IMR-90 (cell line): Measurements from ENCODE around the gene EXOC6B. TPM values are rescaled to one million over a fixed set of nuclear protein-coding genes. Genes with fewer than 3 reads are reported as not detected.
"Not testable (repeated sequence)": the region's sequence is repeated elsewhere in the genome, so short reads cannot be mapped to it uniquely, and the experiment has no call there.

Experiments used
- ATAC-seq: fragments of 200-7000 bp; cut with Tn5 transposase; 2 replicates; pipeline ENCODE4 v1.9.1; 2020; ENCODE audit warnings: low read depth, mild to moderate bottlenecking, moderate library complexity
- BruUV-seq: library from RNA; stranded (reverse); fragments of 400-500 nt; replicated peaks from 2 replicates; lab custom pipeline; 2021; lab: Mats Ljungman, UMichigan
- CTCF ChIA-PET: fragments of 300-600 bp; formaldehyde crosslinking; extraction: SDS; loops from one replicate; lab custom pipeline; 2021; ENCODE audit warnings: antibody characterized with exemption; lab: Yijun Ruan, JAX
- POLR2A ChIA-PET: fragments of 300-600 bp; sonication (Branson Sonifier 250); formaldehyde crosslinking; loops from one replicate; lab custom pipeline; 2022; ENCODE audit warnings: antibody characterized with exemption; ENCODE audit not compliant: unreplicated experiment; lab: Charles Lee
- DNase-seq: peaks from one replicate; pipeline ENCODE4 v3.0.0; 2013
- H2AFZ ChIP-seq: replicated peaks from 2 replicates; pipeline ENCODE3; 2013; ENCODE audit warnings: low read length, mild to moderate bottlenecking; ENCODE audit not compliant: poor library complexity
- H2AK5ac ChIP-seq: 2 replicates; pipeline ENCODE4 v1.6.1; 2013; ENCODE audit warnings: low read depth, low read length, inconsistent platforms
- H2AK9ac ChIP-seq: replicated peaks from 2 replicates; pipeline ENCODE3; 2013; ENCODE audit warnings: mild to moderate bottlenecking, low read depth, low read length, moderate library complexity; ENCODE audit not compliant: poor library complexity
- H2BK120ac ChIP-seq: 2 replicates; pipeline ENCODE4 v1.6.1; 2013; ENCODE audit warnings: low read depth, low read length, inconsistent platforms
- H2BK15ac ChIP-seq: 3 replicates; pipeline ENCODE4 v1.6.1; 2013; ENCODE audit warnings: low read depth, low read length, inconsistent platforms
- H2BK20ac ChIP-seq: 2 replicates; pipeline ENCODE4 v1.6.1; 2013; ENCODE audit warnings: low read depth, mild to moderate bottlenecking, inconsistent platforms, low read length, moderate library complexity
- H2BK5ac ChIP-seq: 2 replicates; pipeline ENCODE4 v1.6.1; 2013; ENCODE audit warnings: mild to moderate bottlenecking, low read depth, low read length, inconsistent platforms; ENCODE audit not compliant: poor library complexity, severe bottlenecking
- H3K14ac ChIP-seq: replicated peaks from 2 replicates; pipeline ENCODE4 v1.6.1; 2013; ENCODE audit warnings: low read depth, low read length, inconsistent platforms
- H3K18ac ChIP-seq: 2 replicates; pipeline ENCODE4 v1.6.1; 2013; ENCODE audit warnings: low read depth, low read length, control low read depth
- H3K23ac ChIP-seq: 2 replicates; pipeline ENCODE4 v1.6.1; 2013; ENCODE audit warnings: low read depth, low read length, inconsistent platforms
- H3K27ac ChIP-seq: 2 replicates; pipeline ENCODE4 v1.5.1; 2013; ENCODE audit warnings: mild to moderate bottlenecking, control low read depth, low read length; ENCODE audit not compliant: insufficient read depth
- H3K27me3 ChIP-seq: 2 replicates; pipeline ENCODE4 v1.6.1; 2013; ENCODE audit warnings: low read length; ENCODE audit not compliant: control insufficient read depth, insufficient read depth
- H3K36me3 ChIP-seq: 2 replicates; pipeline ENCODE4 v1.6.1; 2013; ENCODE audit warnings: low read length, mixed read lengths; ENCODE audit not compliant: control insufficient read depth, insufficient read depth
- H3K4ac ChIP-seq: 2 replicates; pipeline ENCODE4 v1.6.1; 2013; ENCODE audit warnings: low read depth, low read length, inconsistent platforms
- H3K4me1 ChIP-seq: 2 replicates; pipeline ENCODE4 v1.6.1; 2013; ENCODE audit warnings: low read length, mixed read lengths; ENCODE audit not compliant: control insufficient read depth, insufficient read depth
- H3K4me2 ChIP-seq: 2 replicates; pipeline ENCODE4 v1.6.1; 2013; ENCODE audit warnings: low read depth, mild to moderate bottlenecking, control low read depth, low read length, moderate library complexity
- H3K4me3 ChIP-seq: 2 replicates; pipeline ENCODE4 v1.5.1; 2013; ENCODE audit warnings: low read depth, mild to moderate bottlenecking, control low read depth, low read length, moderate library complexity; ENCODE audit not compliant: insufficient read depth
- H3K56ac ChIP-seq: 2 replicates; pipeline ENCODE4 v1.6.1; 2013; ENCODE audit warnings: low read length, inconsistent platforms; ENCODE audit not compliant: insufficient read depth; ENCODE audit errors: extremely low read depth
- H3K79me1 ChIP-seq, 2 experiments: 2 replicates each; pipeline ENCODE4 v1.6.1; 2013; ENCODE audit warnings: low read length in 2 of 2, inconsistent platforms in 1 of 2, low read depth in 1 of 2
- H3K9ac ChIP-seq: 2 replicates; pipeline ENCODE4 v1.6.1; 2013; ENCODE audit warnings: low read depth, low read length, control low read depth
- H3K9me1 ChIP-seq: 2 replicates; pipeline ENCODE4 v1.6.1; 2013; ENCODE audit warnings: low read length, inconsistent platforms; ENCODE audit not compliant: insufficient read depth
- H3K9me3 ChIP-seq: 2 replicates; pipeline ENCODE4 v1.6.1; 2013; ENCODE audit warnings: low read length; ENCODE audit not compliant: control insufficient read depth, insufficient read depth
- H4K20me1 ChIP-seq: 2 replicates; pipeline ENCODE4 v1.6.1; 2013; ENCODE audit warnings: low read length, inconsistent platforms; ENCODE audit not compliant: insufficient read depth
- H4K5ac ChIP-seq: 2 replicates; pipeline ENCODE4 v1.6.1; 2013; ENCODE audit warnings: mild to moderate bottlenecking, low read depth, low read length, control low read depth
- H4K8ac ChIP-seq, 2 experiments: 2 replicates each; pipeline ENCODE4 v1.6.1; 2013; ENCODE audit warnings: low read depth in 2 of 2, low read length in 2 of 2, control low read depth in 1 of 2, inconsistent platforms in 1 of 2
- H4K91ac ChIP-seq: 2 replicates; pipeline ENCODE4 v1.6.1; 2013; ENCODE audit warnings: low read depth, low read length, inconsistent platforms; ENCODE audit not compliant: insufficient read depth
- FOS ChIP-seq: fragments of 150-350 bp; IDR thresholded peaks from 2 replicates; pipeline ENCODE4 v1.6.1; 2016; ENCODE audit warnings: low read depth, low read length
- NFE2L2 ChIP-seq: fragments of 150-350 bp; IDR thresholded peaks from 2 replicates; pipeline ENCODE4 v1.6.1; 2016; ENCODE audit warnings: low read depth, mild to moderate bottlenecking, low read length
- RAD21 ChIP-seq: IDR thresholded peaks from 2 replicates; pipeline ENCODE4 v1.6.1; 2012; ENCODE audit warnings: low read length, improper control_type of control experiment
- RCOR1 ChIP-seq: IDR thresholded peaks from 2 replicates; pipeline ENCODE4 v1.6.1; 2012; ENCODE audit warnings: mild to moderate bottlenecking, low read length, improper control_type of control experiment; ENCODE audit not compliant: insufficient replicate concordance
- WGBS, 2 experiments: methylation state at CpG; one replicate each; pipeline versions ENCODE4 v1.1.5 to v1.1.7; 2013; ENCODE audit warnings: missing lambda C conversion rate in 2 of 2; ENCODE audit not compliant: insufficient read length in 1 of 2; ENCODE audit errors: extremely low coverage in 2 of 2; 5-methylcytosine and 5-hydroxymethylcytosine counted together
- dilution Hi-C: fragments of 300-500 bp; cut with HindIII; formaldehyde crosslinking; loops from one replicate; pipeline ENCODE4 v1.14.3; 2018; ENCODE audit warnings: low sequenced_read_pairs; ENCODE audit not compliant: unreplicated experiment
- in situ Hi-C: fragments of 300-500 bp; cut with MboI; formaldehyde crosslinking; loops from 3 replicates; pipeline ENCODE4 v1.14.3; 2019; ENCODE audit warnings: low sequenced_read_pairs, inconsistent platforms, mixed read lengths
- intact Hi-C: fragments of 100-400 bp; cut with micrococcal nuclease; formaldehyde crosslinking; loops from 2 replicates; pipeline ENCODE4 v1.10.0; 2022
- polyA plus RNA-seq, 3 experiments: library from polyadenylated mRNA; depleted of rRNA; stranded (reverse); fragments of >200 nt; gene quantifications; 2 replicates each; pipeline ENCODE4 v1.2.3, GENCODE V29; 2012; ENCODE audit warnings: low replicate concordance in 1 of 3
- total RNA-seq: library from RNA; depleted of rRNA; stranded (reverse); fragments of >200 nt; gene quantifications from 2 replicates; pipeline ENCODE4 v1.2.3, GENCODE V29; 2012
- TF ChIP-seq, protein P1 (sequence below): conservative IDR thresholded peaks from 2 replicates; pipeline ENCODE4 v1.5.1; 2012; ENCODE audit warnings: mild to moderate bottlenecking, low read depth, low read length, improper control_type of control experiment

EXOC6B gene
- total and polyA plus RNA-seq, 2 of the 4 experiments (the other 2 are of a cell fraction) = 10.2 to 29.4 TPM

DNA sequence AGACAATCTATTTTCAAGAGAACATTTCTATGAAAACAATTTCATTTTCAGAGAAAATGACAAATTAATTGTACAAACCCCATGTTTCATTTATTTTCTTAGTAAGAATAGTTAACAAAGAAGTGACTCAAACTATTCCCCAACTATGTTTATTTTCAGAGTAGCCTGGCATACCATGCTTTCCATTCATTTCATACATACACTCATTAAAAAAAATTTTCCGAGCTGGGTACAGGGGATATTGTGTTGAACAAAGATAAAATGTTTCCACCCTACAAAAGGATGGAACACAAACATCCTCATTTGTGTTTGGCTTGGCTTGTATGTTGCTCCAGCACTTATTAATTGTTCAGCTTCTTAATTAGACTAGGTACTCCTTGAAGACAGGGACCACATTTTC is 331.4 kb downstream of the EXOC6B start:
- Histone ChIP-seq H2BK20ac (no peak overlapping the region), H4K20me1 (no peaks in the 10 kb centered on the region), H2BK5ac (no peak overlapping the region), H2BK120ac (no peak overlapping the region), H3K79me1 (no peaks in the 10 kb centered on the region), H3K4ac (no peak overlapping the region), H3K36me3 (no peaks in the 10 kb centered on the region; the same call in 1 of the 2 replicates), H3K9ac (no peak overlapping the region), H2AK9ac (no peak overlapping the region), H3K4me3 (no peak overlapping the region), H3K27ac (no peak overlapping the region), H3K9me1 (no peaks in the 10 kb centered on the region), H3K4me1 (no peaks in the 10 kb centered on the region), H4K91ac (no peak overlapping the region), H2BK15ac (no peak overlapping the region), H3K14ac (no peak overlapping the region), H2AFZ (no peak overlapping the region), H3K56ac (no peak overlapping the region), H3K18ac (no peak overlapping the region), H3K27me3 (no peaks in the 10 kb centered on the region), H2AK5ac (no peak overlapping the region), H3K9me3 (no peaks in the 10 kb centered on the region), H3K4me2 (no peak overlapping the region), H4K5ac (no peak overlapping the region), H3K23ac (no peak overlapping the region), H4K8ac (no peak overlapping the region)
- dilution Hi-C loops = no loop called here
- BruUV-seq = no TSS peak
- intact Hi-C loops = no loop called here
- CTCF ChIA-PET = no interaction called here
- DNase-seq (peak; percentile 35), ATAC-seq (peak; percentile 61)
- no CpG with 5 or more reads among the region's 1 CpG for WGBS, 2 experiments
- in situ Hi-C loops = no loop called here
- TF ChIP-seq NFE2L2 (no peak), RAD21 (no peak), RCOR1 (no peak), FOS (0 out of 2 replicates have a peak, but pooled peaks have one; percentile 2)
- TF ChIP-seq, protein P1, sequence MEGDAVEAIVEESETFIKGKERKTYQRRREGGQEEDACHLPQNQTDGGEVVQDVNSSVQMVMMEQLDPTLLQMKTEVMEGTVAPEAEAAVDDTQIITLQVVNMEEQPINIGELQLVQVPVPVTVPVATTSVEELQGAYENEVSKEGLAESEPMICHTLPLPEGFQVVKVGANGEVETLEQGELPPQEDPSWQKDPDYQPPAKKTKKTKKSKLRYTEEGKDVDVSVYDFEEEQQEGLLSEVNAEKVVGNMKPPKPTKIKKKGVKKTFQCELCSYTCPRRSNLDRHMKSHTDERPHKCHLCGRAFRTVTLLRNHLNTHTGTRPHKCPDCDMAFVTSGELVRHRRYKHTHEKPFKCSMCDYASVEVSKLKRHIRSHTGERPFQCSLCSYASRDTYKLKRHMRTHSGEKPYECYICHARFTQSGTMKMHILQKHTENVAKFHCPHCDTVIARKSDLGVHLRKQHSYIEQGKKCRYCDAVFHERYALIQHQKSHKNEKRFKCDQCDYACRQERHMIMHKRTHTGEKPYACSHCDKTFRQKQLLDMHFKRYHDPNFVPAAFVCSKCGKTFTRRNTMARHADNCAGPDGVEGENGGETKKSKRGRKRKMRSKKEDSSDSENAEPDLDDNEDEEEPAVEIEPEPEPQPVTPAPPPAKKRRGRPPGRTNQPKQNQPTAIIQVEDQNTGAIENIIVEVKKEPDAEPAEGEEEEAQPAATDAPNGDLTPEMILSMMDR = no peak
- POLR2A ChIA-PET = no interaction called here

DNA sequence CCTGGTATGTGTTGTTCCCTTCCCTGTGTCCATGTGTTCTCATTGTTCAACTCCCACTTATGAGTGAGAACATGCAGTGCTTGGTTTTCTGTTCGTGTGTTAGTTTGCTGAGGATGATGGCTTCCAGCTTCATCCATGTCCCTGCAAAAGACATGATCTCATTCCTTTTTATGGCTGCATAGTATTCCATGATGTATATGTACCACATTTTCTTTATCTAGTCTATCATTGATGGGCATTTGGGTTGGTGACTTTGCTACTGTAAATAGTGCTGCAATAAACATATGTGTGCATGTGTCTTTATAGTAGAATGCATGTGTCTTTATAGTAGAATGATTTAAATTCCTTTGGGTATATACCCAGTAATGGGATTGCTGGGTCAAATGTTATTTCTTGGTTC is 341.2 kb downstream of the EXOC6B start:
- DNase-seq, H3K23ac ChIP-seq, H3K56ac ChIP-seq, dilution Hi-C loops, H3K4me3 ChIP-seq, POLR2A ChIA-PET, BruUV-seq, H3K4ac ChIP-seq, H2BK15ac ChIP-seq, H3K14ac ChIP-seq, H3K9ac ChIP-seq, H2AFZ ChIP-seq, in situ Hi-C loops, H2BK20ac ChIP-seq, H4K20me1 ChIP-seq, intact Hi-C loops, ATAC-seq, H3K9me3 ChIP-seq, H3K79me1 ChIP-seq, H3K36me3 ChIP-seq, H3K4me1 ChIP-seq, H3K9me1 ChIP-seq, H3K4me2 ChIP-seq, H2BK5ac ChIP-seq, H4K8ac ChIP-seq, H4K91ac ChIP-seq, H2BK120ac ChIP-seq, H2AK5ac ChIP-seq, H2AK9ac ChIP-seq, H4K5ac ChIP-seq, H3K18ac ChIP-seq, CTCF ChIA-PET, H3K27me3 ChIP-seq, H3K27ac ChIP-seq: not testable (repeated sequence)
- no CpG with 5 or more reads among the region's 1 CpG for WGBS, 2 experiments
